K562 (cell line): ENCODE results near the gene SOCS4. TPM values are rescaled to one million over a fixed set of nuclear protein-coding genes. Genes with fewer than 3 reads are reported as not detected.

Experiments used
- ATAC-seq: fragments of 200-7000 bp; cut with Tn5 transposase; 3 replicates; pipeline ENCODE4 v1.9.1; 2020; ENCODE audit warnings: moderate library complexity
- BruUV-seq: library from RNA; stranded (reverse); fragments of 400-500 nt; replicated peaks from 2 replicates; lab custom pipeline; 2021; lab: Mats Ljungman, UMichigan
- CTCF ChIA-PET: fragments of 300-600 bp; formaldehyde crosslinking; extraction: SDS; loops from one replicate; lab custom pipeline; 2021; ENCODE audit warnings: low intra/inter-chr PET ratio; lab: Yijun Ruan, JAX
- POLR2A ChIA-PET: fragments of 300-600, 350-650 bp; sonication (Branson Sonifier 250); formaldehyde crosslinking; extraction: SDS; loops from one replicate; lab custom pipeline; 2021; ENCODE audit warnings: antibody characterized with exemption, inconsistent platforms; lab: Yijun Ruan, JAX
- DNase-seq, 4 experiments: peaks; one replicate each; pipeline versions ENCODE4 v3.0.0 to v3.0.0-alpha.2; 2011 to 2018; ENCODE audit warnings: low spot score in 3 of 4, mixed read lengths in 3 of 4; ENCODE audit errors: extremely low read depth in 1 of 4
- FAIRE-seq: peaks from 2 replicates; lab custom pipeline; 2011; peaks lifted over from hg19 to GRCh38; lab: Jason Lieb, UNC
- H2AFZ ChIP-seq: 2 replicates; pipeline ENCODE4 v1.6.0; 2011; ENCODE audit warnings: low read depth, low read length, control low read depth, inconsistent platforms
- H3K27ac ChIP-seq: fragments of 200-600 bp; 3 replicates; pipeline ENCODE4 v1.8.0; 2011; ENCODE audit warnings: low read depth, mild to moderate bottlenecking, control low read depth, inconsistent platforms, low read length, moderate library complexity, mixed read lengths; ENCODE audit errors: extremely low read depth
- H3K27me3 ChIP-seq, 2 experiments: fragments of 300-600 bp in 1 of 2; 2 replicates in 1 of 2; 3 replicates in 1 of 2; pipeline versions ENCODE4 v1.6.0 to v1.8.0; 2011; ENCODE audit warnings: inconsistent platforms in 2 of 2, low read length in 2 of 2, mild to moderate bottlenecking in 1 of 2, mixed read lengths in 1 of 2, moderate library complexity in 1 of 2; ENCODE audit not compliant: control insufficient read depth in 2 of 2, insufficient read depth in 2 of 2
- H3K36me3 ChIP-seq: fragments of 300-600 bp; 3 replicates; pipeline ENCODE4 v1.8.0; 2011; ENCODE audit warnings: mild to moderate bottlenecking, low read length, inconsistent platforms; ENCODE audit not compliant: control insufficient read depth, insufficient read depth
- H3K4me1 ChIP-seq, 2 experiments: fragments of 200-600 bp in 1 of 2; replicated peaks in 1 of 2; 2 replicates in 1 of 2; 3 replicates in 1 of 2; pipeline versions ENCODE4 v1.5.1 to v1.8.0; 2011; ENCODE audit warnings: inconsistent platforms in 2 of 2, low read length in 2 of 2, mild to moderate bottlenecking in 1 of 2, mixed read lengths in 1 of 2, moderate library complexity in 1 of 2; ENCODE audit not compliant: control insufficient read depth in 2 of 2, insufficient read depth in 2 of 2
- H3K4me2 ChIP-seq: 2 replicates; pipeline ENCODE4 v1.6.1; 2011; ENCODE audit warnings: low read length, control low read depth, inconsistent platforms, mixed read lengths; ENCODE audit not compliant: insufficient read depth
- H3K4me3 ChIP-seq: fragments of 200-600 bp; sonication (generic), shearing (Covaris generic); 2 replicates; pipeline ENCODE4 v1.5.1; 2016; ENCODE audit warnings: control low read depth, inconsistent platforms
- H3K79me2 ChIP-seq: fragments of 200-600 bp; 3 replicates; pipeline ENCODE4 v1.8.0; 2011; ENCODE audit warnings: low read length, inconsistent platforms; ENCODE audit not compliant: control insufficient read depth, insufficient read depth
- H3K9ac ChIP-seq, 2 experiments: 2 replicates each; pipeline versions ENCODE4 v1.6.0 to v1.6.1; 2011; ENCODE audit warnings: low read depth in 2 of 2, low read length in 2 of 2, control low read depth in 1 of 2, inconsistent platforms in 1 of 2, mild to moderate bottlenecking in 1 of 2, mixed read lengths in 1 of 2; ENCODE audit not compliant: insufficient read depth in 1 of 2
- H3K9me1 ChIP-seq: one replicate; pipeline ENCODE4 v1.6.0; 2011; ENCODE audit warnings: inconsistent platforms, mild to moderate bottlenecking, low read length, moderate library complexity; ENCODE audit not compliant: control insufficient read depth, insufficient read depth
- H3K9me3 ChIP-seq: replicated peaks from 2 replicates; pipeline ENCODE4 v1.5.1; 2011; ENCODE audit warnings: low read depth, low read length, inconsistent platforms; ENCODE audit not compliant: control insufficient read depth, insufficient read depth
- H4K20me1 ChIP-seq: replicated peaks from 2 replicates; pipeline ENCODE4 v1.6.1; 2011; ENCODE audit warnings: low read length, inconsistent platforms, mixed read lengths; ENCODE audit not compliant: control insufficient read depth, insufficient read depth
- ARNT ChIP-seq, 2 experiments: fragments of 450-650 bp; IDR thresholded peaks; 2 replicates each; pipeline ENCODE4 v1.6.1; 2016; ENCODE audit warnings: mild to moderate bottlenecking in 1 of 2
- GTF3C2 ChIP-seq: IDR thresholded peaks from 3 replicates; pipeline ENCODE4 v1.6.1; 2011; ENCODE audit warnings: borderline replicate concordance, mild to moderate bottlenecking, moderate library complexity; ENCODE audit not compliant: insufficient read length; ENCODE audit errors: extremely low read depth
- MEIS2 ChIP-seq: fragments of 450-650 bp; IDR thresholded peaks from 2 replicates; pipeline ENCODE4 v1.6.1; 2014; ENCODE audit warnings: mild to moderate bottlenecking; ENCODE audit not compliant: partially characterized antibody
- MXI1 ChIP-seq: IDR thresholded peaks from 2 replicates; pipeline ENCODE4 v1.6.1; 2011; ENCODE audit warnings: low read depth, mild to moderate bottlenecking, improper control_type of control experiment, low read length
- NCOA1 ChIP-seq: fragments of 450-650 bp; IDR thresholded peaks from 2 replicates; pipeline ENCODE4 v1.6.1; 2016; ENCODE audit warnings: low read depth
- POLR2AphosphoS2 ChIP-seq: IDR thresholded peaks from 2 replicates; pipeline ENCODE4 v1.6.1; 2012; ENCODE audit warnings: low read length, improper control_type of control experiment
- SMAD1 ChIP-seq: fragments of 150-350 bp; IDR thresholded peaks from 2 replicates; pipeline ENCODE4 v1.6.1; 2014; ENCODE audit warnings: low read length, low read depth; ENCODE audit not compliant: partially characterized antibody
- SOX6 ChIP-seq: fragments of 450-650 bp; IDR thresholded peaks from 2 replicates; pipeline ENCODE4 v1.6.1; 2014; ENCODE audit warnings: mild to moderate bottlenecking
- TAF9B ChIP-seq: fragments of 450-650 bp; IDR thresholded peaks from 2 replicates; pipeline ENCODE4 v1.6.1; 2018; ENCODE audit warnings: mild to moderate bottlenecking; ENCODE audit not compliant: partially characterized antibody
- TCF3 ChIP-seq: sonication (generic); formaldehyde crosslinking; IDR thresholded peaks from 2 replicates; pipeline ENCODE4 v1.4.0; 2020; ENCODE audit warnings: mild to moderate bottlenecking, missing genetic modification reagents
- ZFP36 ChIP-seq: fragments of 150-350 bp; IDR thresholded peaks from 2 replicates; pipeline ENCODE4 v1.6.1; 2018; ENCODE audit warnings: low read length, low read depth; ENCODE audit not compliant: partially characterized antibody
- ZNF134 ChIP-seq: fragments of 250-450 bp; sonication (Bioruptor Pico); conservative IDR thresholded peaks from 2 replicates; pipeline ENCODE4 v1.4.0; 2020
- WGBS: fragments of 100-300 bp; shearing (Covaris generic); methylation state at CpG from one replicate; pipeline ENCODE4 v1.1.6; 2016; ENCODE audit warnings: low coverage, mixed read lengths; ENCODE audit not compliant: insufficient coverage; ENCODE audit errors: missing lambda C conversion rate; 5-methylcytosine and 5-hydroxymethylcytosine counted together
- in situ Hi-C: fragments of 300-500 bp; cut with MboI; formaldehyde crosslinking; loops from 4 replicates; pipeline ENCODE4 v1.15.0; 2018; ENCODE audit warnings: inconsistent platforms, mixed read lengths
- intact Hi-C: fragments of 100-400 bp; cut with micrococcal nuclease; formaldehyde crosslinking; loops from 2 replicates; pipeline ENCODE4 v1.14.2; 2022
- polyA plus RNA-seq, 8 experiments: library from polyadenylated mRNA; depleted of rRNA in 4 of 8; stranded (reverse) in 5 of 8; unstranded in 3 of 8; fragments of >200 nt; fragmentation: Nextera tagmentation in 2 of 8; fragmentation: Illumina TruSeq in 1 of 8; extraction: Ambion mirVana in 2 of 8; extraction: Trizol in 1 of 8; gene quantifications; 2 replicates each; pipeline versions ENCODE4 v1.2.1 to v1.2.3, GENCODE V29; 2011 to 2014; ENCODE audit warnings: inconsistent platforms in 1 of 8, missing spikeins in 1 of 8
- total RNA-seq, 7 experiments: library from RNA; depleted of rRNA in 6 of 7; stranded (reverse); fragments of >200 nt in 6 of 7; fragmentation: Illumina TruSeq in 2 of 7; extraction: Trizol in 2 of 7; gene quantifications; 2 replicates each; pipeline versions ENCODE4 v1.2.1 to v1.2.3, GENCODE V29; 2011 to 2021; ENCODE audit warnings: low replicate concordance in 1 of 7
- TF ChIP-seq, protein P1 (sequence below): fragments of 250-450 bp; sonication (Bioruptor Pico); IDR thresholded peaks from 2 replicates; pipeline ENCODE4 v1.5.0; 2021; ENCODE audit warnings: mild to moderate bottlenecking, borderline replicate concordance
- TF ChIP-seq, protein P2 (sequence below): fragments of 450-650 bp; formaldehyde crosslinking; conservative IDR thresholded peaks from 2 replicates; pipeline ENCODE4 v1.4.0; 2022; ENCODE audit warnings: mild to moderate bottlenecking, missing genetic modification characterization
- TF ChIP-seq, protein P3 (sequence below): fragments of 250-450 bp; sonication (Bioruptor Pico); IDR thresholded peaks from 2 replicates; pipeline ENCODE4 v1.4.0; 2020

The SOCS4 gene
- total and polyA plus RNA-seq, 9 of the 15 experiments (the other 6 are each of a cell fraction or from before 2014, with no cell fraction given): 2.6 to 12.7 (median 9.7) TPM

GRCh38 chr14:55053500-55053899, 26.5 kb downstream of the SOCS4 start (continued):
- TF ChIP-seq MEIS2 (no peak), ARNT (IDR thresholded peaks at IDR 0.05) (no peak), MXI1 (no peak), SOX6 (no peak), TCF3 (CRISPR knock-in tag) (no peak), TAF9B (no peak), SMAD1 (no peak)
- TF ChIP-seq, protein P1, sequence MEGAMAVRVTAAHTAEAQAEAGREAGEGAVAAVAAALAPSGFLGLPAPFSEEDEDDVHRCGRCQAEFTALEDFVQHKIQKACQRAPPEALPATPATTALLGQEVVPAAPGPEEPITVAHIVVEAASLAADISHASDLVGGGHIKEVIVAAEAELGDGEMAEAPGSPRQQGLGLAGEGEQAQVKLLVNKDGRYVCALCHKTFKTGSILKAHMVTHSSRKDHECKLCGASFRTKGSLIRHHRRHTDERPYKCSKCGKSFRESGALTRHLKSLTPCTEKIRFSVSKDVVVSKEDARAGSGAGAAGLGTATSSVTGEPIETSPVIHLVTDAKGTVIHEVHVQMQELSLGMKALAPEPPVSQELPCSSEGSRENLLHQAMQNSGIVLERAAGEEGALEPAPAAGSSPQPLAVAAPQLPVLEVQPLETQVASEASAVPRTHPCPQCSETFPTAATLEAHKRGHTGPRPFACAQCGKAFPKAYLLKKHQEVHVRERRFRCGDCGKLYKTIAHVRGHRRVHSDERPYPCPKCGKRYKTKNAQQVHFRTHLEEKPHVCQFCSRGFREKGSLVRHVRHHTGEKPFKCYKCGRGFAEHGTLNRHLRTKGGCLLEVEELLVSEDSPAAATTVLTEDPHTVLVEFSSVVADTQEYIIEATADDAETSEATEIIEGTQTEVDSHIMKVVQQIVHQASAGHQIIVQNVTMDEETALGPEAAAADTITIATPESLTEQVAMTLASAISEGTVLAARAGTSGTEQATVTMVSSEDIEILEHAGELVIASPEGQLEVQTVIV (CRISPR knock-in tag): no peak

DNA sequence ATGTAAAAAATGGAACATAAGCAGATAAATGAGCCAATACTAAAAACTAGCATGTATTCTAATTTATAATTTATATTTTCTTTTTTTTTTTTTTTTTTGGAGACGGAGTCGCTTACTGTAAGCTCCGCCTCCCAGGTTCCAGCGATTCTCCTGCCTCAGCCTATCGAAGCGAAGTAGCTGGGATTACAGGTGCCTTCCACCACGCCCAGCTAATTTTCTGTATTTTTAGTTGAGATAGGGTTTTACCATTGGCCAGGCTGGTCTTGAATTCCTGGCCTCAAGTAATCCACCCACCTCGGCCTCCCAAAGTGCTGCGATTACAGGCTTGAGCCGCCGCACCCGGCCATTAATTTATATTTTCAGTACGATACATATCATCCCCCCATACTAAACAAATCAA, 27.1 kb downstream of the SOCS4 start:
- Histone ChIP-seq H3K79me2 (peaks cover 79% of the 10 kb centered on the region), H4K20me1 (no peaks in the 10 kb centered on the region; the same call in 1 of the 2 replicates), H3K36me3 (peaks cover 57% of the 10 kb centered on the region), H3K4me3 (no peak overlapping the region), H3K9ac (no peak overlapping the region), H2AFZ (no peak overlapping the region), H3K9me3 (no peaks in the 10 kb centered on the region), H3K27ac (no peak overlapping the region), H3K4me1 (peaks cover 8 to 14% of the 10 kb centered on the region in 2 experiments; a peak in 3 of 5 replicates), H3K4me2 (no peak overlapping the region), H3K9me1 (peaks cover 3% of the 10 kb centered on the region), H3K27me3 (no peaks in the 10 kb centered on the region)
- POLR2A ChIA-PET: interaction anchor here (0.7 to 2.0 kb wide), 3 partner anchors 12 to 19 kb away, joined by 3 to 9 read pairs (median 3); no protein-coding TSS in a partner anchor
- DNase-seq (no peak), ATAC-seq (no peak), FAIRE-seq (no peak)
- in situ Hi-C loops: no loop called here
- BruUV-seq: no TSS peak
- CTCF ChIA-PET: no interaction called here
- intact Hi-C loops: loop anchor here (5.0 kb wide), 1 partner anchor 48 kb away; no protein-coding TSS in a partner anchor
- WGBS: 98% methylated on average over 11 of the region's 13 CpGs
- no peak for TF ChIP-seq ZFP36
- no peak for TF ChIP-seq GTF3C2
- TF ChIP-seq ZNF134: no peak
- TF ChIP-seq, protein P2, sequence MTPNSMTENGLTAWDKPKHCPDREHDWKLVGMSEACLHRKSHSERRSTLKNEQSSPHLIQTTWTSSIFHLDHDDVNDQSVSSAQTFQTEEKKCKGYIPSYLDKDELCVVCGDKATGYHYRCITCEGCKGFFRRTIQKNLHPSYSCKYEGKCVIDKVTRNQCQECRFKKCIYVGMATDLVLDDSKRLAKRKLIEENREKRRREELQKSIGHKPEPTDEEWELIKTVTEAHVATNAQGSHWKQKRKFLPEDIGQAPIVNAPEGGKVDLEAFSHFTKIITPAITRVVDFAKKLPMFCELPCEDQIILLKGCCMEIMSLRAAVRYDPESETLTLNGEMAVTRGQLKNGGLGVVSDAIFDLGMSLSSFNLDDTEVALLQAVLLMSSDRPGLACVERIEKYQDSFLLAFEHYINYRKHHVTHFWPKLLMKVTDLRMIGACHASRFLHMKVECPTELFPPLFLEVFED (CRISPR knock-in tag): no peak
- TF ChIP-seq, protein P3, sequence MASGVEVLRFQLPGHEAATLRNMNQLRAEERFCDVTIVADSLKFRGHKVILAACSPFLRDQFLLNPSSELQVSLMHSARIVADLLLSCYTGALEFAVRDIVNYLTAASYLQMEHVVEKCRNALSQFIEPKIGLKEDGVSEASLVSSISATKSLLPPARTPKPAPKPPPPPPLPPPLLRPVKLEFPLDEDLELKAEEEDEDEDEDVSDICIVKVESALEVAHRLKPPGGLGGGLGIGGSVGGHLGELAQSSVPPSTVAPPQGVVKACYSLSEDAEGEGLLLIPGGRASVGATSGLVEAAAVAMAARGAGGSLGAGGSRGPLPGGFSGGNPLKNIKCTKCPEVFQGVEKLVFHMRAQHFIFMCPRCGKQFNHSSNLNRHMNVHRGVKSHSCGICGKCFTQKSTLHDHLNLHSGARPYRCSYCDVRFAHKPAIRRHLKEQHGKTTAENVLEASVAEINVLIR (CRISPR knock-in tag): no peak
- TF ChIP-seq NCOA1: no peak
- no peak for TF ChIP-seq POLR2AphosphoS2
